ENCODE results near the gene YTHDC2.

- TF ChIP-seq, protein P1, sequence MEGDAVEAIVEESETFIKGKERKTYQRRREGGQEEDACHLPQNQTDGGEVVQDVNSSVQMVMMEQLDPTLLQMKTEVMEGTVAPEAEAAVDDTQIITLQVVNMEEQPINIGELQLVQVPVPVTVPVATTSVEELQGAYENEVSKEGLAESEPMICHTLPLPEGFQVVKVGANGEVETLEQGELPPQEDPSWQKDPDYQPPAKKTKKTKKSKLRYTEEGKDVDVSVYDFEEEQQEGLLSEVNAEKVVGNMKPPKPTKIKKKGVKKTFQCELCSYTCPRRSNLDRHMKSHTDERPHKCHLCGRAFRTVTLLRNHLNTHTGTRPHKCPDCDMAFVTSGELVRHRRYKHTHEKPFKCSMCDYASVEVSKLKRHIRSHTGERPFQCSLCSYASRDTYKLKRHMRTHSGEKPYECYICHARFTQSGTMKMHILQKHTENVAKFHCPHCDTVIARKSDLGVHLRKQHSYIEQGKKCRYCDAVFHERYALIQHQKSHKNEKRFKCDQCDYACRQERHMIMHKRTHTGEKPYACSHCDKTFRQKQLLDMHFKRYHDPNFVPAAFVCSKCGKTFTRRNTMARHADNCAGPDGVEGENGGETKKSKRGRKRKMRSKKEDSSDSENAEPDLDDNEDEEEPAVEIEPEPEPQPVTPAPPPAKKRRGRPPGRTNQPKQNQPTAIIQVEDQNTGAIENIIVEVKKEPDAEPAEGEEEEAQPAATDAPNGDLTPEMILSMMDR (IDR thresholded peaks at IDR 0.05), result peak; percentile 57 to 74 (median 70)
- no peak for TF ChIP-seq POLR2A (IDR thresholded peaks at IDR 0.05)
Measured at GRCh38 chr5:113606298-113607134, 93.0 kb downstream of the YTHDC2 start.
